ENCODE results near the gene MOB2.

The MOB2 gene

GRCh38 chr11:1484695-1485503 is 1.7 kb downstream of the MOB2 start:
- no peak for DNase-seq

GRCh38 chr11:1484061-1484671 is 2.4 kb downstream of the MOB2 start:
- no peak for DNase-seq

DNA sequence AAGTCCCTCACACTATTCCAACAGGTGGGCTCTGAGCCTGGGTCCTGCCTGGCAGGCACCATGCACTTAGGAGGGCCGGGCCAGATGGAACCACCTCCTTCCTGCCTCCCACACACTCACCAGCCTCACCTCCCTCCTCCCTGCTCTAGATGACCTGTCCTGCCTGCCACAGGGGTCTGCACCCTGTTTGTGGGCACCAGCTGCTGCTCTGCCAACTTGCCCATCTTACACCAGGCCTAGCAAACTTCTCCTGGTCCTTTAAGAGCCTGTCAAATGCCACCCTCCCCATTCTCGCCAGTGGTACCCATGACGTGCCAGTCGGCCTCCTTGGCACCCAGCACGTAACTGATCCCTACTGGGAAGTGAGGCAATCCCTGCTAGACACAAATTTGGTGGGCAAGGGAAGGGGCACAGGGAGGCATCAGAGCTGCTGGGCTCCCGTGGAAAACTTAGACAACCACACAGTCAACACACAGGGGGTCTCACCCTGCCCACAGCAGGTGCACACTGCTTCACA is 3.1 kb downstream of the MOB2 start:
- DNase-seq, result no peak

- DNase-seq, result no peak
Measured at GRCh38 chr11:1482581-1483444, 3.8 kb downstream of the MOB2 start.

GRCh38 chr11:1481861-1482441 is 4.6 kb downstream of the MOB2 start:
- DNase-seq, result no peak

- DNase-seq, result no peak
Measured at GRCh38 chr11:1481483-1481825, 5.1 kb downstream of the MOB2 start.

DNA sequence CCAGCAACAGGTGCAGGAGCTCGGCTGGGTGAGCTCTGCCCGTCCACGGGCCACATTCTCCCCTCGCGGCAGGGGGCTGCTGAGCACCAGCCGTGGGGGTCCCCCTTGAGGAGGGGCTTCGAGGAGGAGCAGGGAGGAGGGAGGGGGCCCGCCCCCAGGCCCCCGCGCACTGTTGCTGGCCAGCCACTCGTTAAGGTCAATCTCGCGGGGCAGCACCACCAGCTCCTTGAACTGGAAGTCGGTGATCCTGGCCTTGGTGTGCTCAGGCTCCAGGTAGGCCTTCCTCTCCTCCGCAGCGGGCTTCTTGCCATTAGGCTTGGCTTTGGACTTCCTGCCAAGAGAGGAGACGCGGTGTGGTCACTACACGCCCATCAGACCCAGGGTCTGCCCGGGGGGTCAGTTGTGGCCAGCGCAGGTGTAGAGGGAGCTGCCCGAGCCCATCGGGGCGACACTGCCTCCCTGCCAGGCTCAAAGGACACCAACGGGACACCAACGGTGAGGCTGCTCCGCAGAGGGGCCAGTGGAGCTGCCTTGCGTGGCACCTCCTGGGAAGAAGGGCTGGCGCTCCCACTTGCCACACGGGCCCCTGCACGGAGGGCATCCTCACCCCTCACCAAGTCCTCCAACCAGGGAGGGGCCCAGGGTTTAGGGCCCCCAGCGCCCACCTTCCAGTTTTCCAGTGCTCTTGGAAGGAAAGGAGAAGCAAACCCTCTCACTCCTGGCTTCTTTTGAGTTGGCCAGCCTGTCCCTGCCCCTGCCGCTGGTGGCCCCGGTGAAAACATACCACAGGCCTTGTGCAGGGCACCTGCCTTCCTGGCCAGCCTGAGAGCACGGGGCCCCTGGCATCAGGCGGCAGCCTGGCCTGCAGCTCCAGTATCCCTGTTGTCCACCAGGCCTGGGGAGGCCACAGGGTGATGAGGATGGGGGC is 5.8 kb downstream of the MOB2 start:
- no peak for DNase-seq

DNA sequence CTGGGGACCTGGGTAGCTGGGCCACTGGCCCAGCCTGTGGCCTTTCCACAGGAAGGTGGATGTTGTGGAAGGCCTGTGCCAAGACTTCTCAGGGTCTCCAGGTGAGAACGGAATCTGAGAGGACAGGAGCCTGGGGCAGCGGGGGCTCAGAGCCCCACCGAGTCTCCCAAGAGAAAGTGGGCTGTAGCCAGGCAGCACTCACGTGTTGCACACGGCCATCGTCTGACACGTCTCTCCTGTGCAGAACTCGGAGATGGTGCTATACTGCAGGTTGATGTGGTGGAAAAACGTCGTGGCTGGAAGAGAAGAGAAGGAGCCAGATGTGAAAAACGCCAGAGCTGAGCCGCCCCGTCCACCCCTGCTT is 6.4 kb downstream of the MOB2 start:
- no peak for DNase-seq

DNA sequence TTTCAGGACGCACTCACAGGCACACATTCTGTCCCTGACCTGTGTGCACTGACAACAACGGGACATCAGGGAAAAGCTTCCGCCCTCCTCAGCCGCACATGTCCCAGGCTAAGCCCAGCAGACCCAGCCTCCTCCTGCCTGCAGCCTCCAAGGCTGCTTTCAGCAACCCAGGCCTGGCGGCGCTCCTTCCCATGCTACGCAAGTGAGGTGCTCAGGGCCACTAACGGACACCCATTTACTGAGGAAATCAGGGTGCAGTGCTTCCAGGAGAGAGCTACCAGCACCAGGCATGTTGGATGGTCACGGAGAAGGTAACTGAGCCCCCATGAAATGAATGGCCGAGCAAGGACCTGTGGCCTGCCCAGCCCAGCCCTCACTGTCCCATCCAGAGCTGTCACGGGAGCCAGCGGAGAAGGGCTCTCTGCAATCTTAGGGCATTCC is 6.9 kb downstream of the MOB2 start:
- DNase-seq, result no peak

- DNase-seq, result no peak
Measured at GRCh38 chr11:1479006-1479677, 7.4 kb downstream of the MOB2 start.

GRCh38 chr11:1478544-1478943 is 8.0 kb downstream of the MOB2 start:
- no peak for DNase-seq

- DNase-seq, result no peak
Measured at GRCh38 chr11:1478011-1478410, 8.6 kb downstream of the MOB2 start.

GRCh38 chr11:1476940-1477736 is 9.4 kb downstream of the MOB2 start:
- DNase-seq, result no peak

GRCh38 chr11:1475841-1476240 is 10.7 kb downstream of the MOB2 start:
- no peak for DNase-seq

DNA sequence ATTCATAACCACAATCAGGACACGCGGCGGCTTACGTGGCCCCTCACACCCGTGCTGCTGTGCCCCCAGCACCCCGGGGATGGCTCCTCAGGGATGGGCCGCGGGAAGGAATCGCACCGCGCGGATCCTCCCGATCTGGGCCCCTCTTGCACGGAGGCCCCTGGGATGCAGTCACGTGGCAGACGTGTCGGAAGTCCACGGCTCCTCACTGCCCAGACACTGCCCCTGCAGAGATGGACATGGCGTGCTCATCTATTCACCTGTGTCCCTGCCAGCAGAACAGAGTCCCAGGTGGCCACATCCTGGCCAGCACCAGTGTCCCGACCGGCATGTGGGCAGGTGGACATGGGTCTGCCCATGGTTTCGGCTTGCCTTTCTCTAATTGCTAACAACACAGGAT is 12.8 kb downstream of the MOB2 start:
- DNase-seq, result no peak

DNA sequence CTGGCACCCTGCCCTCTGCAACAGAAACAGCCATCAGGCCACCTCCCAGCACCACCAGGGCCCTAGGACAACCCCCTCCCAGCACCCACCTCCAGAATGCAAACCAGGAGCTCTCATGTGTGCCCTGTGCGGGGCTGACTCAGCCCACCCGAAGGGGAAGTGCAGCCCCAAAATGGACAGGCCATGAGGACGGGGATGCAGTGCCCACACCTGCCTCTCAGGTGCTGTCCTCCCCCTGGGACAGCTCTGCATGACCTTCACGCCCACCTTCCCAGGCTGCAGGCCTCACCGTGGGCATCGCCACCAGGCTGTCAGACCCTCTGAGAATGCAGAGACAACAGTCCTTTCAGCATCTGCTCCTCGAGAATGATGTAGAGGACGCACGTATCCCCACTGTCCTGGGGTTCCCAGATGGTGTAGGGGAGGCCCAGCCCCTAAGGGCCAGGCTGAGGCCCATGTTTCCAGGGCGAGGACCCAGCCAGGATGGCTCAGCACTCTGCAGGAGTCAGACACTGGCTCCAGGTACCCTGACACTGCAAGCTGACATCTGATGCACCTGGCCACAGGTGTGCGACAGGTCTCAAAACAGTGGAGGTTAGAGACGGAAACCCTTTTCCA is 13.5 kb downstream of the MOB2 start:
- no peak for DNase-seq

GRCh38 chr11:1472180-1473005 is 14.2 kb downstream of the MOB2 start:
- DNase-seq, result no peak

DNA sequence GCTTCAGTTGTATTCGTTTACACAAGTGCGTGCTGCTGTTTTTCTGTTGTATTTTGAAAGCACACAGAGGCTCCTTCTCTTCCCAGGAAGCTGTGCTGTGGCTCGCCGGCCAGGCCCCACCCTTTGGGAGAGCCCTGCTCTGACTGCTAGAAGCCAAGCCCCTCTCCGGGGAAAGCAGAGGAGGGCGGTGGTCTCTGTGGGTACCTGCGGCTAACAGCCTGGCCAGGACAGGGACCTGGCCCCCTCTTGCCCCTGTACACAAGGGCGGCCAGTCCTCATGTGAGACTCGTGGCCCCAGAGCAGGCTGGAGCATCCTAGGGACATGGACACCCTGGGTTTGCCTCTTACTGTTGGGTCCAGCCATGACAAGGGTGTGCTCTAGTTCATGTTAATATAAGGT is 14.8 kb downstream of the MOB2 start:
- no peak for DNase-seq
